Mammary epithelial cell (primary cell): ENCODE data around the gene TMEM139.

Experiments used
- CTCF ChIP-seq, 2 donors: IDR thresholded peaks in 1 of 2; conservative IDR thresholded peaks in 1 of 2; 2 replicates each; pipeline ENCODE4 v1.5.1; 2011 to 2012; ENCODE audit warnings: inconsistent platforms in 2 of 2, low read length in 2 of 2, mild to moderate bottlenecking in 2 of 2, control low read depth in 1 of 2, low read depth in 1 of 2; ENCODE audit not compliant: insufficient read depth in 1 of 2; ENCODE audit errors: extremely low read depth in 1 of 2
- EZH2 ChIP-seq: IDR thresholded peaks from 2 replicates; pipeline ENCODE4 v1.6.1; 2012; ENCODE audit warnings: low read length, inconsistent platforms, borderline replicate concordance

- TF ChIP-seq CTCF (conservative IDR thresholded peaks at IDR 0.05 in 1 of 2, IDR thresholded peaks at IDR 0.05 in 1 of 2; ENCODE audit: extremely low read depth in 1 of 2, insufficient read depth in 1 of 2, low read depth in 1 of 2, low read length in 2 of 2) (no peak), EZH2 (no peak)
These were observed 29.2 kb upstream of the TMEM139 start for GRCh38 chr7:143255564-143255963.
